GM12892 (cell line): ENCODE results near the gene XPR1.

Source experiments
- DNase-seq: peaks from one replicate; pipeline ENCODE4 v3.0.0; 2011; ENCODE audit not compliant: insufficient read length
- FAIRE-seq: peaks from 2 replicates; lab custom pipeline; 2011; peaks lifted over from hg19 to GRCh38; lab: Jason Lieb, UNC
- POLR2A ChIP-seq: IDR thresholded peaks from 2 replicates; pipeline ENCODE4 v1.6.1; 2011; ENCODE audit warnings: low read depth, low read length, control low read depth
- POLR2AphosphoS5 ChIP-seq: IDR thresholded peaks from 2 replicates; pipeline ENCODE4 v1.6.1; 2011; ENCODE audit warnings: low read depth, low read length, control low read depth
- TAF1 ChIP-seq: IDR thresholded peaks from 2 replicates; pipeline ENCODE4 v1.6.1; 2011; ENCODE audit warnings: low read depth, mild to moderate bottlenecking, control low read depth, low read length, borderline replicate concordance

XPR1 gene

GRCh38 chr1:180745098-180745497, 113.3 kb downstream of the XPR1 start:
- DNase-seq (no peak), FAIRE-seq (no peak)
- no peak for TF ChIP-seq POLR2A
- no peak for TF ChIP-seq TAF1
- no peak for TF ChIP-seq POLR2AphosphoS5

- TF ChIP-seq POLR2AphosphoS5: no peak
- TF ChIP-seq TAF1: no peak
- no peak for TF ChIP-seq POLR2A
Measured at GRCh38 chr1:180751921-180752320, 120.1 kb downstream of the XPR1 start.

GRCh38 chr1:180754453-180754852, 122.6 kb downstream of the XPR1 start:
- TF ChIP-seq TAF1: no peak
- no peak for TF ChIP-seq POLR2AphosphoS5
- TF ChIP-seq POLR2A: no peak
- FAIRE-seq: no peak
- no peak for DNase-seq

More at GRCh38 chr1:180751921-180752320, 120.1 kb downstream of the XPR1 start:
- no peak for DNase-seq
- FAIRE-seq: no peak

GRCh38 chr1:180757657-180758056, 125.8 kb downstream of the XPR1 start:
- TF ChIP-seq TAF1: no peak
- TF ChIP-seq POLR2A: no peak
- TF ChIP-seq POLR2AphosphoS5: no peak
- FAIRE-seq: no peak
- no peak for DNase-seq

- FAIRE-seq (no peak), DNase-seq (no peak)
- TF ChIP-seq TAF1 (no peak), POLR2AphosphoS5 (no peak), POLR2A (no peak)
Measured at GRCh38 chr1:180762796-180763195, 131.0 kb downstream of the XPR1 start.

- FAIRE-seq (no peak), DNase-seq (no peak)
- TF ChIP-seq POLR2AphosphoS5: no peak
- TF ChIP-seq POLR2A: no peak
- TF ChIP-seq TAF1: no peak
Measured at GRCh38 chr1:180765151-180765550, 133.3 kb downstream of the XPR1 start.

- DNase-seq: no peak
- FAIRE-seq: no peak
- TF ChIP-seq TAF1 (no peak), POLR2A (no peak), POLR2AphosphoS5 (no peak)
Measured at GRCh38 chr1:180769889-180770288, 138.1 kb downstream of the XPR1 start.

GRCh38 chr1:180773210-180773865, 141.5 kb downstream of the XPR1 start:
- TF ChIP-seq POLR2AphosphoS5 (no peak), TAF1 (no peak), POLR2A (no peak)
- FAIRE-seq (peak; percentile 56), DNase-seq (no peak)

GRCh38 chr1:180775801-180776200, 144.0 kb downstream of the XPR1 start:
- DNase-seq (no peak), FAIRE-seq (peak; percentile 70)
- TF ChIP-seq TAF1: no peak
- TF ChIP-seq POLR2AphosphoS5: no peak
- no peak for TF ChIP-seq POLR2A

- FAIRE-seq (no peak), DNase-seq (no peak)
- no peak for TF ChIP-seq POLR2A
- TF ChIP-seq POLR2AphosphoS5: no peak
- TF ChIP-seq TAF1: no peak
Measured at GRCh38 chr1:180777072-180777689, 145.4 kb downstream of the XPR1 start.

- DNase-seq (no peak), FAIRE-seq (peak; percentile 51)
- TF ChIP-seq TAF1 (no peak), POLR2AphosphoS5 (no peak), POLR2A (no peak)
Measured at GRCh38 chr1:180778782-180779398, 147.1 kb downstream of the XPR1 start.

- DNase-seq: no peak
- no peak for TF ChIP-seq POLR2AphosphoS5
- TF ChIP-seq TAF1: no peak
- no peak for TF ChIP-seq POLR2A
- FAIRE-seq: no peak
Measured at GRCh38 chr1:180779584-180779983, 147.8 kb downstream of the XPR1 start.
